ENCODE results near the gene DTX2. TPM values are rescaled to one million over a fixed set of nuclear protein-coding genes. Genes with fewer than 3 reads are reported as not detected.
"Not testable (repeated sequence)": the region's sequence is repeated elsewhere in the genome, so short reads cannot be mapped to it uniquely, and the experiment has no call there.

The DTX2 gene
- total RNA-seq, 4 donors from 2014 or later = 26.8 to 49.2 (median 33.7) TPM

GRCh38 chr7:76513817-76514799, 52.6 kb downstream of the DTX2 start:
- no peaks in the 10 kb centered on the region for H3K9me3 ChIP-seq
- no peak overlapping the region for H3K4me3 ChIP-seq
- peaks cover 0 to 26% (median 5%) of the 10 kb centered on the region in 4 donors for H3K4me1 ChIP-seq
- TF ChIP-seq EP300 (IDR thresholded peaks at IDR 0.05) = no peak
- no peak for TF ChIP-seq CTCF (IDR thresholded peaks at IDR 0.05)
- TF ChIP-seq POLR2A (IDR thresholded peaks at IDR 0.05) = no peak
- no peak overlapping the region for H3K27ac ChIP-seq
- 88 to 90% methylated on average over 24 to 29 of the region's 29 CpGs for WGBS, 2 donors
- DNase-seq (ENCODE audit: low spot score in 2 of 2) = no peak
- no peaks in the 10 kb centered on the region for H3K36me3 ChIP-seq
- H3K27me3 ChIP-seq = no peaks in the 10 kb centered on the region

GRCh38 chr7:76514926-76515771, 53.6 kb downstream of the DTX2 start:
- no peak overlapping the region for H3K27ac ChIP-seq
- no peaks in the 10 kb centered on the region for H3K36me3 ChIP-seq
- no peaks in the 10 kb centered on the region for H3K27me3 ChIP-seq
- TF ChIP-seq POLR2A (IDR thresholded peaks at IDR 0.05) = no peak
- no peak for TF ChIP-seq CTCF (IDR thresholded peaks at IDR 0.05)
- TF ChIP-seq EP300 (IDR thresholded peaks at IDR 0.05) = no peak
- H3K4me3 ChIP-seq = no peak overlapping the region
- H3K4me1 ChIP-seq = peaks cover 0 to 23% (median 5%) of the 10 kb centered on the region in 4 donors
- no peak for DNase-seq (ENCODE audit: low spot score in 2 of 2)
- 81 to 84% methylated on average over 11 to 13 of the region's 16 CpGs for WGBS, 2 donors
- no peaks in the 10 kb centered on the region for H3K9me3 ChIP-seq

- Histone ChIP-seq H3K27me3 (no peaks in the 10 kb centered on the region), H3K4me3 (peak overlapping the region in 2 of 4 donors; percentile 3 to 11), H3K9me3 (no peaks in the 10 kb centered on the region), H3K27ac (no peak overlapping the region), H3K36me3 (no peaks in the 10 kb centered on the region), H3K4me1 (peaks cover 0 to 20% (median 5%) of the 10 kb centered on the region in 4 donors)
- WGBS, 2 donors = 0% methylated on average over 1 of the region's 32 CpGs; no CpG with 5 or more reads in 1 of the 2 donors
- no peak for TF ChIP-seq POLR2A (IDR thresholded peaks at IDR 0.05)
- TF ChIP-seq CTCF (IDR thresholded peaks at IDR 0.05) = peak in 2 of 5 experiments; percentile 61 to 74
- TF ChIP-seq EP300 (IDR thresholded peaks at IDR 0.05) = no peak
- peak in 1 of 2 donors; percentile 66 for DNase-seq (ENCODE audit: low spot score in 2 of 2)
Observed at GRCh38 chr7:76515999-76516443, 54.5 kb downstream of the DTX2 start.

- not testable (repeated sequence) for H3K9me3 ChIP-seq; DNase-seq (ENCODE audit: low spot score in 2 of 2); H3K27me3 ChIP-seq; H3K36me3 ChIP-seq; H3K4me3 ChIP-seq; H3K27ac ChIP-seq
- WGBS, 2 donors = 95% methylated on average over 6 of the region's 6 CpGs; no CpG with 5 or more reads in 1 of the 2 donors
- H3K4me1 ChIP-seq = peaks cover 0 to 20% (median 5%) of the 10 kb centered on the region in 4 donors
Observed at GRCh38 chr7:76516932-76517331, 55.4 kb downstream of the DTX2 start.

- no CpG with 5 or more reads among the region's 4 CpGs for WGBS, 2 donors
- not testable (repeated sequence) for DNase-seq (ENCODE audit: low spot score in 2 of 2); H3K36me3 ChIP-seq; H3K4me1 ChIP-seq; H3K4me3 ChIP-seq; H3K27me3 ChIP-seq; H3K9me3 ChIP-seq; H3K27ac ChIP-seq
Observed at GRCh38 chr7:76526183-76526582, 64.7 kb downstream of the DTX2 start.

GRCh38 chr7:76531643-76532042, 70.1 kb downstream of the DTX2 start:
- not testable (repeated sequence) for DNase-seq (ENCODE audit: low spot score in 2 of 2); H3K36me3 ChIP-seq; H3K4me3 ChIP-seq; H3K9me3 ChIP-seq; H3K27ac ChIP-seq; H3K4me1 ChIP-seq; H3K27me3 ChIP-seq
- 74% methylated on average over 2 of the region's 2 CpGs; no CpG with 5 or more reads in 1 of the 2 donors for WGBS, 2 donors

GRCh38 chr7:76543197-76543596, 81.7 kb downstream of the DTX2 start, which contains the start of gene SPDYE16:
SPDYE16 (minus strand) TSS chr7:76543297; CDS start chr7:76541459, 1,838 bp downstream.
- H3K4me1 ChIP-seq; H3K9me3 ChIP-seq; H3K36me3 ChIP-seq; H3K27ac ChIP-seq; H3K4me3 ChIP-seq; DNase-seq (ENCODE audit: low spot score in 2 of 2); H3K27me3 ChIP-seq: not testable (repeated sequence)
- WGBS, 2 donors = no CpG with 5 or more reads among the region's 8 CpGs

Measured in tibial nerve (tissue), 4 donors.